Measurements from ENCODE around the gene OGDH. TPM values are rescaled to one million over a fixed set of nuclear protein-coding genes. Genes with fewer than 3 reads are reported as not detected.
"Not testable (repeated sequence)": the region's sequence is repeated elsewhere in the genome, so short reads cannot be mapped to it uniquely, and the experiment has no call there.

OGDH gene
- total RNA-seq, 1 donor from 2014 or later: 157 TPM

- no peak overlapping the region for H3K4me3 ChIP-seq
- no peaks in the 10 kb centered on the region for H3K27me3 ChIP-seq
- ATAC-seq: no peak
- no peak overlapping the region for H3K27ac ChIP-seq
- H3K4me1 ChIP-seq: no peaks in the 10 kb centered on the region
- no peak for DNase-seq
- intact Hi-C loops (cut with DNase I): no loop called here
- H3K36me3 ChIP-seq: no peaks in the 10 kb centered on the region
- TF ChIP-seq CTCF (IDR thresholded peaks at IDR 0.05): no peak
- H3K9me3 ChIP-seq: no peaks in the 10 kb centered on the region
These were observed 109.8 kb downstream of the OGDH start for GRCh38 chr7:44716205-44716604.

GRCh38 chr7:44720301-44720700 is 113.9 kb downstream of the OGDH start:
- Histone ChIP-seq H3K36me3 (no peaks in the 10 kb centered on the region), H3K27me3 (no peaks in the 10 kb centered on the region), H3K4me1 (no peaks in the 10 kb centered on the region), H3K4me3 (no peak overlapping the region), H3K27ac (no peak overlapping the region), H3K9me3 (no peaks in the 10 kb centered on the region)
- intact Hi-C loops (cut with DNase I): no loop called here
- ATAC-seq (no peak), DNase-seq (no peak)
- no peak for TF ChIP-seq CTCF (IDR thresholded peaks at IDR 0.05)

- DNase-seq: no peak
- TF ChIP-seq CTCF (IDR thresholded peaks at IDR 0.05): no peak
- H3K9me3 ChIP-seq: no peaks in the 10 kb centered on the region
- no peak overlapping the region for H3K27ac ChIP-seq
- intact Hi-C loops (cut with DNase I): no loop called here
- no peak overlapping the region for H3K4me3 ChIP-seq
- H3K27me3 ChIP-seq: no peaks in the 10 kb centered on the region
- ATAC-seq: no peak
- no peaks in the 10 kb centered on the region for H3K36me3 ChIP-seq
- H3K4me1 ChIP-seq: peaks cover 6% of the 10 kb centered on the region
These were observed 117.8 kb downstream of the OGDH start for GRCh38 chr7:44724276-44724675.

GRCh38 chr7:44726250-44726649 is 119.8 kb downstream of the OGDH start:
- H3K36me3 ChIP-seq; H3K27ac ChIP-seq; H3K9me3 ChIP-seq; intact Hi-C loops (cut with DNase I); DNase-seq; H3K4me3 ChIP-seq; H3K27me3 ChIP-seq; H3K4me1 ChIP-seq; ATAC-seq: not testable (repeated sequence)

DNA sequence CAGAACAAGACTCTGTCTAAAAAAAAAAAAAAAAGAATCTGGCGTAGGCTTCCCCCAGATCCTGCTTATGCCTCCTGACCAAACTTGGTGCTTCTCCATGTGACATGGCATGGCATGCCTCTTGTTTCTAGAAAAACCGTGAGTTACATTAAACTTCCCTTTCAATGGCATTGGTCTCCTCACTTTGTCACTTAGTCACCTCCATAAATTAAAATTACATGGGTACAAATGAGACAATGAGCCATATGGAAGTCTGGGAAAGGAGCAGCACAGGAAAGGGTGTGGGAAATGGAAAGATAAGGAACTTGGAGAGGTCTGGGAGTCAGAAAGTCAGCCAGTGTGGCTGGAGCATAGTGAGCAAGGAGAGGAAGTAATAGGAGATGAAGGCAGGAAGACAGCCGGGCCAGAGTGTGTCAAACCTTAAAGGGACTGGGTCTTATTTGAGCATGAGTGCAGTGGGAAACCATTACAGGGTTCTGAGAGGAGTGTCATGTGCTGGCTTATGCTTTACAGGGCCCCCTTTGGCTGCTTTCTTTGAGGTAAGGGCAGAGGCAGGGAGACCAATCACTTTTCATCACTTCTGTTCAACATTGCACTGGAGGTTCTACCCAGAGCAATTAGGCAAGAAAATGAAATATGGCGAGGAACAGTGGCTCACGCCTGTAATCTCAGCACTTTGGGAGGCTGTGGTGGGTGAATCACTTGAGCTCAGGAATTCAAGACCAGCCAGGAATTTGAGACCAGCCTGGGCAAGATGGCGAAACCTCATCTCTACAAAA is 120.9 kb downstream of the OGDH start:
- intact Hi-C loops (cut with DNase I): no loop called here
- Histone ChIP-seq H3K27ac (no peak overlapping the region), H3K36me3 (no peaks in the 10 kb centered on the region), H3K4me1 (peaks cover 6% of the 10 kb centered on the region), H3K27me3 (no peaks in the 10 kb centered on the region), H3K4me3 (no peak overlapping the region), H3K9me3 (no peaks in the 10 kb centered on the region)
- DNase-seq (no peak), ATAC-seq (peak; percentile 76)
- TF ChIP-seq CTCF (IDR thresholded peaks at IDR 0.05): no peak

GRCh38 chr7:44727937-44728262 is 121.5 kb downstream of the OGDH start:
- Histone ChIP-seq H3K4me1 (peaks cover 6% of the 10 kb centered on the region), H3K4me3 (no peak overlapping the region), H3K27ac (no peak overlapping the region), H3K9me3 (no peaks in the 10 kb centered on the region), H3K27me3 (no peaks in the 10 kb centered on the region), H3K36me3 (no peaks in the 10 kb centered on the region)
- TF ChIP-seq CTCF (IDR thresholded peaks at IDR 0.05): no peak
- intact Hi-C loops (cut with DNase I): no loop called here
- ATAC-seq (no peak), DNase-seq (no peak)

Data from upper lobe of right lung (tissue), 1 donor.